HUES48 (cell line): ENCODE data around the gene ZNF662.

Experiments
- H3K27ac ChIP-seq: one replicate; pipeline ENCODE4 v1.7.0; 2013; ENCODE audit warnings: low read depth, low read length, inconsistent platforms
- H3K27me3 ChIP-seq: 2 replicates; pipeline ENCODE4 v1.6.1; 2013; ENCODE audit warnings: mild to moderate bottlenecking, low read length; ENCODE audit not compliant: control insufficient read depth, insufficient read depth
- H3K36me3 ChIP-seq: 2 replicates; pipeline ENCODE4 v1.6.1; 2013; ENCODE audit warnings: low read length; ENCODE audit not compliant: control insufficient read depth, insufficient read depth
- H3K4me1 ChIP-seq: 2 replicates; pipeline ENCODE4 v1.6.1; 2013; ENCODE audit warnings: mild to moderate bottlenecking, low read length; ENCODE audit not compliant: control insufficient read depth, insufficient read depth
- H3K4me3 ChIP-seq: 2 replicates; pipeline ENCODE4 v1.5.1; 2013; ENCODE audit warnings: mild to moderate bottlenecking, low read depth, low read length
- H3K9ac ChIP-seq: 2 replicates; pipeline ENCODE4 v1.6.1; 2013; ENCODE audit warnings: mild to moderate bottlenecking, low read depth, low read length, moderate library complexity
- H3K9me3 ChIP-seq: 2 replicates; pipeline ENCODE4 v1.6.1; 2013; ENCODE audit warnings: low read length; ENCODE audit not compliant: control insufficient read depth, insufficient read depth

ZNF662 gene

DNA sequence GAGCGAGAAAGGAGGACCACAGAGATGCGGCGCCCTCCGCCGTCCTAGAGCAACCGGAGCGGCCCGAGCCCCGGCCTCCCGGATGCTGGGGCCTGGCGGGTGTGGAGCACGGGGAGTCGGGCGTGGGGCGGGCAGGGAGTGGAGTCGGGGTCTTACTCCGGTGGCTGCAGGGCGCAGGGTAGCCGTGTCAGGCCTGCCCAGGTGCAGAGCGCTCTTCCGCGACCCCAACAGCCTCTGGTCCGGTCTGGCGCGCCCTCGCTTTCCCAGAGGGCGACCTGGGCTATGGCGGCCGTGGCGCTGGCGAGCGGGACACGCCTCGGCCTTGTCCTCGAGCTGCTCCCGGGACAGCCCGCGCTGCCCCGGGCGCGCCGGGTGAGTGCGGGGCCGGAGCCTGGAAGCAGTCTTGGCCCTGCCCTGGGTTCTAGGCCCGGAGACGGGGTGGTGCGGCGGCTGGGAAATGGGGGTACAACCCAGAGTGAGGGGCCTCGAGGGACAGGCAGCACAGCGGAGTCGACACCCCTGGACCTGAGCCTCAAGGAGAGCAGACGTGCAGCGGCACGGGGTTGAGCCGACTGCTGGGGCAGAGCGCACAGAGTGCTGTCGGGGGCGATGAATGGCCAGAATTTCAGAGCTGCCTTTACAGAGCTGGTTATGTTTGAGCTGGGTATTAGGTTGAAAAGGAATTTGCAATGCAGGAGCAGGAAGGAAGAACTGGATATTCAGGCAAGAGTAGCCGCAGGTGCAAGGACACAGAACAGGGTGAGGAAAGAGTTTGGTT is at the start of gene ZNF662:
ZNF662 (plus strand) TSS at position 73 of the 778 bp plus-strand sequence. CDS start 1,973 bp downstream, outside the sequence.
- no peaks in the 10 kb centered on the region; the same call in none of the 2 replicates for H3K9me3 ChIP-seq
- no peak within 1 kb of the TSS for H3K9ac ChIP-seq
- no peak within 1 kb of the TSS for H3K27ac ChIP-seq
- no peaks in the 10 kb centered on the region for H3K27me3 ChIP-seq
- H3K4me3 ChIP-seq: no peak within 1 kb of the TSS
- H3K36me3 ChIP-seq: no peaks in the 10 kb centered on the region
- H3K4me1 ChIP-seq: no peaks in the 10 kb centered on the region

DNA sequence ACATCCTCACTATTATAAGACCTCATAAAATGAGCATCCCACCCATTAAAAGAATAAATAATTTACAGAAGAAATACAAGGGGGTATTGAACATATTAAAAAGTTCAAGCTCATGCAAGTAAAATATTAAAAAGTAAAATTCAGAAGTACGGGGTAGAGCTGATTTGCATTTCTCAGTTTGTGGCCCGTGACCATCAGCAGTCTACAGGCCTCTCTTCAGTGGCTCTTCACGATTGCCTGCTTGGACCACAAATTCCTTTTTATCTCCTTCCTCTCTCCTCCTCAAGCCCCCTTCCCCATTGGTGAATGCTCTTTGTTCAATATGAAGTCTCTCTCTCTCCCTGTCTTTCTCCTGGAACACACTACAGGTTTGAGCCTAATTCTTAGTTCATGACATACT is 49.4 kb upstream of the ZNF662 start:
- no peaks in the 10 kb centered on the region for H3K9me3 ChIP-seq
- H3K9ac ChIP-seq: no peak overlapping the region
- no peaks in the 10 kb centered on the region for H3K4me1 ChIP-seq
- no peak overlapping the region for H3K4me3 ChIP-seq
- no peaks in the 10 kb centered on the region for H3K27me3 ChIP-seq
- no peak overlapping the region for H3K27ac ChIP-seq
- H3K36me3 ChIP-seq: no peaks in the 10 kb centered on the region

DNA sequence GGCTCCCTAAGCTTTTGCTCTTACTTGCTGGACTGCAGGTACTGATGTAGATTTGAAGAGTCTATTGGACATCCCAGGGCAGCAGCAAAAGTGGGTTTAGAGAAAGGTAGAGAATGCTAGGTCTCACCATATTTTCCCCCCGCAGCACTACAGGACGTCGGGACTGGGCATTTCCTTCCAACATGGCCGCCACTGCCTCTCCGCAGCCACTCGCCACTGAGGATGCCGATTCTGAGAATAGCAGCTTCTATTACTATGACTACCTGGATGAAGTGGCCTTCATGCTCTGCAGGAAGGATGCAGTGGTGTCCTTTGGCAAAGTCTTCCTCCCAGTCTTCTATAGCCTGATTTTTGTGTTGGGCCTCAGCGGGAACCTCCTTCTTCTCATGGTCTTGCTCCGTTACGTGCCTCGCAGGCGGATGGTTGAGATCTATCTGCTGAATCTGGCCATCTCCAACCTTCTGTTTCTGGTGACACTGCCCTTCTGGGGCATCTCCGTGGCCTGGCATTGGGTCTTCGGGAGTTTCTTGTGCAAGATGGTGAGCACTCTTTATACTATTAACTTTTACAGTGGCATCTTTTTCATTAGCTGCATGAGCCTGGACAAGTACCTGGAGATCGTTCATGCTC is 41.5 kb upstream of the ZNF662 start:
- Histone ChIP-seq H3K9ac (no peak overlapping the region), H3K4me1 (no peaks in the 10 kb centered on the region), H3K9me3 (no peaks in the 10 kb centered on the region), H3K27ac (no peak overlapping the region), H3K4me3 (no peak overlapping the region), H3K36me3 (no peaks in the 10 kb centered on the region), H3K27me3 (no peaks in the 10 kb centered on the region)

DNA sequence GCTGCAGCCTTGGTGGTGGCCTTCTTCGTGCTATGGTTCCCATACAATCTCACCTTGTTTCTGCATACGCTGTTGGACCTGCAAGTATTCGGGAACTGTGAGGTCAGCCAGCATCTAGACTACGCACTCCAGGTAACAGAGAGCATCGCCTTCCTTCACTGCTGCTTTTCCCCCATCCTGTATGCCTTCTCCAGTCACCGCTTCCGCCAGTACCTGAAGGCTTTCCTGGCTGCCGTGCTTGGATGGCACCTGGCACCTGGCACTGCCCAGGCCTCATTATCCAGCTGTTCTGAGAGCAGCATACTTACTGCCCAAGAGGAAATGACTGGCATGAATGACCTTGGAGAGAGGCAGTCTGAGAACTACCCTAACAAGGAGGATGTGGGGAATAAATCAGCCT is 40.7 kb upstream of the ZNF662 start:
- Histone ChIP-seq H3K4me1 (no peaks in the 10 kb centered on the region), H3K27me3 (no peaks in the 10 kb centered on the region), H3K9me3 (no peaks in the 10 kb centered on the region), H3K36me3 (no peaks in the 10 kb centered on the region), H3K27ac (no peak overlapping the region), H3K9ac (no peak overlapping the region), H3K4me3 (no peak overlapping the region)

DNA sequence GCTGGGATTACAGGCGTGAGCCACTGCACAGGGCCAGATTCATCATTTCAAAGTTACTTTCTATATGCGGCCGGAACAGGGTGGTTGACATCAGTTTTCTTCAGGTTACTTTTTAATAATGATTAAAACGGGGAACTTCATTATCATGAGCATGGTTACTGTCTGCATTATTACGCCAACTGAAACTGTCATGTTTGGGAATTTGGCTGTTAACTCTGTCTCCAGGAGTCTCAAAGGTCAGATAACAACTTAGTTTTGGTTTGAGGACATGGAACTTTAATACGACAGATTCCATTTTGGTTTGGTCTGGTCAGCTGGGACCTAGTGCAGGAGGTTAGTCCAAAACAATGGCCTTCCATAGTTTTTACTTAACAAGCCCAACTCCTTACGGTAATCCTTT is 38.8 kb upstream of the ZNF662 start:
- Histone ChIP-seq H3K27me3 (no peaks in the 10 kb centered on the region), H3K9ac (no peak overlapping the region), H3K36me3 (no peaks in the 10 kb centered on the region), H3K4me1 (no peaks in the 10 kb centered on the region), H3K9me3 (no peaks in the 10 kb centered on the region), H3K27ac (no peak overlapping the region), H3K4me3 (no peak overlapping the region)

DNA sequence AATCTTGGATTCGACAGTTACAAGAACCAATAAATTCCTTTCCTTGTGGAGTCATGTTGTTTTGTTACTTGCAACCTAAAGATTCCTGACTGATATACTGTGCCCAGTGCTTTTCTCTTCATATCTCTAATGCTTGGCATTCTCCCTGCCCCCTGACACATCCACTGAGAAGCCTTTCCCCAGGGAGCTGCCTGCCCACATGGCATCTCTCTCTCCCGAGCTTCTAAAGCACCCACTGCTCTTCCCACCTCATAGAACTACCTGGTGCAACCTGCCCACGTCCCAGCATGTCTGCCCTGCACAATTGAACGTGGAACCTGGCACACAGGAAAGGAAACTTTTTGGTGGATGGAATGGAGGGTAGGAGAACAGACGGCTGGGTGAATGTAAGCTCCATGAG is 37.1 kb upstream of the ZNF662 start:
- Histone ChIP-seq H3K9ac (no peak overlapping the region), H3K9me3 (no peaks in the 10 kb centered on the region), H3K27ac (no peak overlapping the region), H3K36me3 (no peaks in the 10 kb centered on the region), H3K4me1 (no peaks in the 10 kb centered on the region), H3K4me3 (no peak overlapping the region), H3K27me3 (no peaks in the 10 kb centered on the region)

DNA sequence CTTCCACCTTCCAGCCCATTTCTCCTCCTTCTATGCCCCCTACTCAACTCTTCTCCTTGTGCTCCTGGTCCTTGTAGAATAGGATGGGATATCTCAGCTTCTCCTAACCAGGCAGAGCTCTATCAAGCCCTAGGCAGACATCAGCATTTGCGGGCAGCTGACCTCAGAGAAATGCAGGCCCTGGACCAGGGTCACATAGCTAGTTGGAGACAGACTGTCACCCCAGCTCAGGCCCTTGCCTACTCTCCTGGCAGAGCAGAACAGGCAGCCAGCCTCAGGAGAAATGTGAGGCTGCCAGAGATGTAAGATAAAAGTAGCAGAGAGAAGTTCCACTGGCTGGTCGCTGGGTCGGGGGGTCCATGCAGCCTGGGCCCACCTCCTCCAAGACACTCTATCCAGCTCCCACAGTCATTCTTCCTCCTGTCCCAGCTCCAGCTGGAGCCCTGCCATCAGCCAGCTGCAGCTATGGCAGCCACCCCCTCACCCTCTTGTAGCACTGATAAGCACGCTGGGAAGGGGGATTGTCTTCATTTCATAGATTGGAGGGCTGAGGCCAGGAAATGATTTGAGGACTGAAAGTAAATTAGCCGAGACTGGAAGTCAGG is 34.2 kb upstream of the ZNF662 start:
- no peak overlapping the region for H3K9ac ChIP-seq
- H3K36me3 ChIP-seq: no peaks in the 10 kb centered on the region
- H3K27me3 ChIP-seq: no peaks in the 10 kb centered on the region
- H3K27ac ChIP-seq: no peak overlapping the region
- H3K4me1 ChIP-seq: no peaks in the 10 kb centered on the region
- no peaks in the 10 kb centered on the region for H3K9me3 ChIP-seq
- H3K4me3 ChIP-seq: no peak overlapping the region

DNA sequence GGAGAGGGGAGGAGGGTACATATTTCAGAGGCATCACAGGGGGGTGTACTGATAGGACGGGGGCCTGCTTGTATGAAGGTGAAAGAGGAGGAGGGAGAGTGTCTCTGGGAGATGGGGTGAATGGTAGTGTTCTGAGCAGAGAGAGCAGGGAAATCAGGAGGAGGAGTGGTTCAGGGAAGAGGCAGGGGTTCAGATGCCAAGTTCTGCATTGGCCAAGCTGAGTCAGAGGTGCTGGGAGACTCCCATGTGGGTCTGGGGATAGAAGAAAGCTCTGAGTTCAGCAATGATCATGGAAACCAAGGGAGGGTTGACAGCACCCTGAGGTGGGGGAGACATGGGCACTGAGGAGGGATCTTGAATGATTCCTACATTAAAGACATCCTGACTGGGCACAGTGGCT is 33.2 kb upstream of the ZNF662 start:
- Histone ChIP-seq H3K9ac (no peak overlapping the region), H3K27ac (no peak overlapping the region), H3K4me3 (no peak overlapping the region), H3K36me3 (no peaks in the 10 kb centered on the region), H3K4me1 (no peaks in the 10 kb centered on the region), H3K9me3 (no peaks in the 10 kb centered on the region), H3K27me3 (no peaks in the 10 kb centered on the region)

DNA sequence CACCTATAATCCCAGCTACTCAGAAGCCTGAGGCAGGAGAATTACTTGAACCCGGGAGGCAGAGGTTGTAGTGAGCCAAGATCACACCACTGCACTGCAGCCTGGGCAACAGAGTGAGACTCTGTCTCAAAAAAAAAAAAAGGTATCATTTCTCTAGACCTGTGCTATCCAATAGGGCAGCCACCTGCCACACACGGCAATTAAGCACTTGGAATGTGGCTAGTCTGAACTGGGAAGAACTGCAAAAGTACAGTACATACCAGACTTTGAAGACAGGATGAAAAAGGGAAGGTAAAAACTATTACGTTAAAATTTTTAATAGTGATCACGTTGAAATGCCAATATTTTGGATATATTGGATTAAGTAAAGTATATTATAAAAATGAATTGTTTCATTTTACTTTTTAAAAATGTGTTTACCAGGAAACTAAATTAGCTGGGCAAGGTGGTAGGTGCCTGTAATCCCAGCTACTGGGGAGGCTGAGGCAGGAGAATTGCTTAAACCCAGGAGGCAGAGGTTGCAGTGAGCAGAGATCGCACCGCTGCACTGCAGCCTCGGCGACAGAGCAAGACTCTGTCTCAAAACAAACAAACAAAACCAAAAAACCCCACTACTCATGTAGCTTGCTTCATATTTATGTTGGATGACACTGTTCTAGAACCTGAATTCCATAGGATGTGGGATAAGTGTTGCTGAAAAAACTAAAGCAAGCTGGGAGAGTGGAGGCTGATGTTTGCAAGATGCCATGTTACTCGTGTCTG is 32.5 kb upstream of the ZNF662 start:
- H3K4me1 ChIP-seq: no peaks in the 10 kb centered on the region
- H3K9ac ChIP-seq: no peak overlapping the region
- no peaks in the 10 kb centered on the region for H3K36me3 ChIP-seq
- H3K27ac ChIP-seq: no peak overlapping the region
- H3K9me3 ChIP-seq: no peaks in the 10 kb centered on the region
- H3K4me3 ChIP-seq: no peak overlapping the region
- H3K27me3 ChIP-seq: no peaks in the 10 kb centered on the region

DNA sequence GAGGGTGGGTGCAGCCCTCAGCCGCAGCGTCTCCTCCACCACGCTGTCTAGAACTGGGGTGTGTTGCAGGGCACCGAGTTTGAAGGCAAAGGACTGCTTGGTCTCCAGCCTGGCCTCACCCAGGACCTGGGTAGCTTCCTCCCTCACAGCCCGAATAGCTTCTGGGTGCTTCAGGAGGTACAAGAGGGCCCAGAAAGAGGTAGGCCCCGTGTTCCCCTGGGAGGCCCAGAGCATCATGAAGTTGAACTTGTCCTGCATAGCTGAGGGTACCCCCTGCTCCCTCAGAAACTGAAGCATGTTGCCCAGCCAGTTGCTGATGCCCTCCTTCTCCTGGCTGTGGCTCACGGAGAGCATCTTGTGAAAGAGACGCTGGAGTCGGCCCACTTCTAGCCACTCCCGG is 31.2 kb upstream of the ZNF662 start:
- Histone ChIP-seq H3K4me1 (no peaks in the 10 kb centered on the region), H3K4me3 (no peak overlapping the region), H3K9ac (no peak overlapping the region), H3K9me3 (no peaks in the 10 kb centered on the region), H3K36me3 (no peaks in the 10 kb centered on the region), H3K27me3 (no peaks in the 10 kb centered on the region), H3K27ac (no peak overlapping the region)
